Measurements from ENCODE around the gene KLHL36. TPM values are rescaled to one million over a fixed set of nuclear protein-coding genes. Genes with fewer than 3 reads are reported as not detected.
"Not testable (repeated sequence)": the region's sequence is repeated elsewhere in the genome, so short reads cannot be mapped to it uniquely, and the experiment has no call there.

KLHL36 gene
- total RNA-seq, 2 donors from 2014 or later, result 49.7 to 62.7 TPM

DNA sequence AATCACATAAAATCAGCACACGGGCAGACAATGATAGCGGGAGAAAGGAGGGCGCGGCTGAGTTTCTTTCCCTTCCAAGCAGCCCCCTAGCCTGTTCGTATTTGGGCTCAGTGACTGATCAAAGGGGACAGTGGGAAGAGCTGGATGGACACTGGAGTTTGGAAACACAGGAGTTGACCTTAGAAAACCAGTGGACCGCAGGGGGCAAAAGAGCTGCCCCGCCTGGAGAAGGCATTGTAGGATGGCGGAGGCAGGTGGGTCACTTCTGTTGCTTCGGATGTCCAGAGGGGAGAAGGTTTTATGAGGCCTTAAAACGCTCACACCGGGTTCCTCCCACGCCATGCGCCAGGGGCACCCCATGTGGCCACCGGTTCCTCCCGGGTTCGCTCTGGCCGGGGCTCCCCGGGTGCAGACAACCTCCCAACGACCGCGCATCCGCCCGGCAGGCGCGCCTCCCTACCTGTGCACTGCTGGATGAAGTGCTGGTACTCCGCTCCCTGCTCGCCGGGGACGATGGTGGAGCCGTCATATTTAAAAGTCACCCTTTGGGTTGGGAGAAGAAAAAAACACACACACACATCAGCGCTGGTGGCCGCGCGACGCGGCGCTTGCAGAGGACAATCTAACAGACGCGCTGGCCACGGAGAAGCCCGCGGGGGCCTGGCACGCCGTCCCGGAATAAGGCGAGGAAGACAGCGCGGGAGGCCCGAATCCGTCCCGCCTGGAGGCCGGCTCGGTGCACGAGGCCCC lies 31.1 kb upstream of the KLHL36 start:
- peaks cover 8% of the 10 kb centered on the region for H3K4me1 ChIP-seq

DNA sequence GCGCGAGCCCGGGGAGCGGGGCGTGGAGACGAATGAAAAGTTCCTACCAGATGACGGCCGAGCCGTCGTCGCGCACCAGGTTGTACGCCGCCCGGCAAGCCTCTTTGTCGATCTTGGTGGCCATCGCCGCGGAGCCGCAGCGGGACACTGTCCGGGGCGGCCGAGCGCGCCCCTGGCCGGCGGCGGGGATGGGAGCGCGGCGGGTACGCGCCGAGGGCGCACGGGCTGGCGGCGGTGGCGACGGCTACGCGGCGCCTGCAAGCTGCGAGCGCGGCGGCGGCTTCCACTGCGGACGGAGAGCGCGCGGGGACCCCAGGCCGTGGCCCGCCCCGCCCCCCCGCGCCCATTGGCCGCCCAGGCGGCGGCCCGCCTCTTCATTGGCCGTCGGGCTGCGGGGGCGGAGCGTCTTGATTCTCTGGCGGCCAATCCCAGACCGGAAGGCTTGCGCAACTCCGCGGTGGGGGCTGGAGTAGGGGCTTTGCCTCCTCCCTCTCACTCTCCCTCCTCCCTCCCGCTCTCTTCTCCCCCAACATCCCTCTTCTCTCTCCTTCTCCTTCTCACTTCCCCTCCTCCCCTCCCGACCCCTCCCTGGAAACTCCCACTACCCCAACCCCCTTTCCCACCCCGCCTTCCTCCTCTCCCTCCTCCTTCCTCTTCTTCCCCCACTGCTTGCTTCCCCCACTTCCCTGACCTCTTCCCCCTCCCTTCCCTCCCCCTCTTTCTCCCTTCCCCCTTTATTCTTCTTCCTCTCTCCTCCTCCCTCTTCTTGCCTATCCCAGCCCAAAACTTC lies 30.3 kb upstream of the KLHL36 start, which contains the start of gene COTL1:
Gene COTL1, minus strand, starts transcription at position 288 of the 790 bp plus-strand sequence. Its CDS starts 164 bp downstream, at position 124.
- Histone ChIP-seq H3K27ac (peak within 1 kb of the TSS; percentile 74), H3K9ac (ENCODE audit: low read depth in 2 of 2, low read length in 2 of 2) (peak within 1 kb of the TSS; percentile 78 to 81), H3K9me3 (no peaks in the 10 kb centered on the region), H3K4me1 (peaks cover 8% of the 10 kb centered on the region), H3K36me3 (no peaks in the 10 kb centered on the region), H3K27me3 (no peaks in the 10 kb centered on the region), H3K4me3 (peak within 1 kb of the TSS; percentile 84)
- intact Hi-C loops (cut with DNase I), result loop anchor here (2.0 kb wide), 1 partner anchor 107 kb away; no protein-coding TSS in a partner anchor
- TF ChIP-seq, protein P1, sequence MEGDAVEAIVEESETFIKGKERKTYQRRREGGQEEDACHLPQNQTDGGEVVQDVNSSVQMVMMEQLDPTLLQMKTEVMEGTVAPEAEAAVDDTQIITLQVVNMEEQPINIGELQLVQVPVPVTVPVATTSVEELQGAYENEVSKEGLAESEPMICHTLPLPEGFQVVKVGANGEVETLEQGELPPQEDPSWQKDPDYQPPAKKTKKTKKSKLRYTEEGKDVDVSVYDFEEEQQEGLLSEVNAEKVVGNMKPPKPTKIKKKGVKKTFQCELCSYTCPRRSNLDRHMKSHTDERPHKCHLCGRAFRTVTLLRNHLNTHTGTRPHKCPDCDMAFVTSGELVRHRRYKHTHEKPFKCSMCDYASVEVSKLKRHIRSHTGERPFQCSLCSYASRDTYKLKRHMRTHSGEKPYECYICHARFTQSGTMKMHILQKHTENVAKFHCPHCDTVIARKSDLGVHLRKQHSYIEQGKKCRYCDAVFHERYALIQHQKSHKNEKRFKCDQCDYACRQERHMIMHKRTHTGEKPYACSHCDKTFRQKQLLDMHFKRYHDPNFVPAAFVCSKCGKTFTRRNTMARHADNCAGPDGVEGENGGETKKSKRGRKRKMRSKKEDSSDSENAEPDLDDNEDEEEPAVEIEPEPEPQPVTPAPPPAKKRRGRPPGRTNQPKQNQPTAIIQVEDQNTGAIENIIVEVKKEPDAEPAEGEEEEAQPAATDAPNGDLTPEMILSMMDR (IDR thresholded peaks at IDR 0.05), result no peak
- DNase-seq, result peak; percentile 97

More for the DNA sequence above, 31.1 kb upstream of the KLHL36 start:
- H3K27me3 ChIP-seq, result no peaks in the 10 kb centered on the region
- intact Hi-C loops (cut with DNase I), result no loop called here
- peak overlapping the region; percentile 74 for H3K27ac ChIP-seq
- TF ChIP-seq, protein P1 (IDR thresholded peaks at IDR 0.05), result no peak
- DNase-seq, result peak; percentile 55
- H3K4me3 ChIP-seq, result peak overlapping the region; percentile 84
- no peaks in the 10 kb centered on the region for H3K9me3 ChIP-seq
- H3K36me3 ChIP-seq, result no peaks in the 10 kb centered on the region
- peak overlapping the region; percentile 78 to 81 for H3K9ac ChIP-seq (ENCODE audit: low read depth in 2 of 2, low read length in 2 of 2)

DNA sequence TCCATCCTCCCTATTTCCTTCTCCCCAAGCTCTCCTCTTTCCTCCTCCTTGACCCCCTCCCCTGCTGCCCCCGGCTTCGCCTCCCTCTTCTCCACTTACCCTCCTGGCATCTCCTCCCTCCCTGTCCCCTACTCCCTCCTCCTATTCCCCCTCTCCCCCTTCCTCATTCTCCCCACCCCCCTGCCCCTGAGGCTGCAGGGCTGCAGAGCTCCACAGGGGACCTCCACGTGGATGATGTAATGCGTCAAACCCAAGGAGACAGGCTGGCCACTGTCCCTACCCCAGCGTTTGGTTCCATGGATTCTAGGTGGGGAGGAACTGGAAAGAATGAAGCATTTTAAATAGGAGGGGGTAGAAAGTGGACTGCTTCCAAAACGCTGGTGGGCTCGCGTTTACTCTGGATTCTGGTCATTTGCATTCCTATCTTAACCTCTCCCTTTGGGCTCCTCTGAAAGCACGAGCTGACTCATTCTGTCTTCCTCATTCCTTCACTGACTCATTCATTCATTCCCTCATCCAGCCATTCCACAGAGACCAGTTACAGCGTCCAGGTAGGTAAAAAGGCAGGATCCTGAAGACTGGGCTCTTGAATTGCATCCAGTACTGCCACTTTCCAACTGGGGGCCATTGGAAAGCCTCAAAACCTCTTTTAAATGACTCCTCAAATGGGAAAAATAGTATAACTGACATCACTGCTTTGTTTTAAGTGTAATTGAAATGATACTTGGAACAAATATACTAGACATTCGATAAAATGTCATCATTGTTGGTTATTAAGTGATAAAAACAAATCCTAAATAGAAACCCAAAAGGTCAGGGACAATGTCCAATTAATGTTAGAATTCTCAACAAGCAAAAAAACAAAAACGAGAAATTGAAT lies 29.5 kb upstream of the KLHL36 start:
- H3K9ac ChIP-seq (ENCODE audit: low read depth in 2 of 2, low read length in 2 of 2), result peak overlapping the region in 1 of 2 donors; percentile 23
- no peak overlapping the region for H3K27ac ChIP-seq
- no peak overlapping the region for H3K4me3 ChIP-seq
- DNase-seq, result no peak
- TF ChIP-seq, protein P1 (IDR thresholded peaks at IDR 0.05), result no peak
- peaks cover 8% of the 10 kb centered on the region for H3K4me1 ChIP-seq
- no peaks in the 10 kb centered on the region for H3K27me3 ChIP-seq
- no peaks in the 10 kb centered on the region for H3K36me3 ChIP-seq
- intact Hi-C loops (cut with DNase I), result loop anchor here (2.0 kb wide), 1 partner anchor 108 kb away; no protein-coding TSS in a partner anchor
- H3K9me3 ChIP-seq, result no peaks in the 10 kb centered on the region

DNA sequence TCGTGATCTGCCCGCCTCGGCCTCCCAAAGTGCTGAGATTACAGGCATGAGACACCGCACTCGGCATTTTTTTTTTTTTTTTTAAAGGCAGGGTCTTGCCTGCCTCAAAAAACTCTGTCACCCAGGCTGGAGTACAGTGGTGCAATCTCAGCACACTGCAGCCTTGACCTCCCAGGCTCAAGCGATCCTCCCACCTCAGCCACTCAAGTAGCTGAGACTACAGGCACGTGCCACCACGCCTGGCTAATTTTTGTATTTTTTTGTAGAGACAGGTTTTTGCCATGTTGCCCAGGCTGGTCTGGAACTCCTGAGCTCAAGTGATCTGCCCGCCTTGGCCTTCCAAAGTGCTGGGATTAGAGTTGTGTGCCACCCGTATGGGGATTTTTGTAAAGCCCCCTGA lies 27.4 kb upstream of the KLHL36 start:
- DNase-seq, result not testable (repeated sequence)
- intact Hi-C loops (cut with DNase I), result loop anchor here (5.0 kb wide), 1 partner anchor 106 kb away; no protein-coding TSS in a partner anchor

DNA sequence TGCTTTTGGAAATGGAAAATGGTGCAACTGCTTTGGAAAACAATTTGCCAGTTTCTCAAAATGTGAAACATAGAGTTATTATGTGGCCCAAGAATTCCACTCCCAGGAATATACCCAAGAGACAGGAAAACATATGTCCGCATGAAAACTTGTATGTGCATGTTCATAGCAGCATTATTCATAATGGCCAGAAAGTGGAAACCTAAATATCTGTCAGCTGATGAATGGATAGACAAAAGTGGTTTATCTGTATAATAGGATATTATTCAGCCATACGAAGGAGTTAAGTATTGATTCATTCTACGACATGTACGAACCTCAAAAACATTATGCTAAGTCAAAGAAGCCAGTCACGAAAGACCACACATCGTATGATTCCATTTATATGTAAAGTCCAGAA lies 22.8 kb upstream of the KLHL36 start:
- Histone ChIP-seq H3K36me3 (no peaks in the 10 kb centered on the region), H3K9me3 (no peaks in the 10 kb centered on the region), H3K9ac (ENCODE audit: low read depth in 2 of 2, low read length in 2 of 2) (no peak overlapping the region), H3K4me3 (no peak overlapping the region), H3K27me3 (no peaks in the 10 kb centered on the region), H3K27ac (no peak overlapping the region), H3K4me1 (no peaks in the 10 kb centered on the region)
- intact Hi-C loops (cut with DNase I), result no loop called here
- TF ChIP-seq, protein P1 (IDR thresholded peaks at IDR 0.05), result no peak
- DNase-seq, result no peak

More for the DNA sequence above, 27.4 kb upstream of the KLHL36 start:
- H3K4me3 ChIP-seq; H3K27ac ChIP-seq; H3K9me3 ChIP-seq; H3K9ac ChIP-seq (ENCODE audit: low read depth in 2 of 2, low read length in 2 of 2); H3K36me3 ChIP-seq; H3K27me3 ChIP-seq; H3K4me1 ChIP-seq: not testable (repeated sequence)

All from colonic mucosa (tissue), 4 donors.